ENCODE measurements around the gene ADGRF3. TPM values are rescaled to one million over a fixed set of nuclear protein-coding genes. Genes with fewer than 3 reads are reported as not detected.

Gene ADGRF3
- total and polyA plus RNA-seq, 9 of the 15 experiments (the other 6 are each of a cell fraction or from before 2014, with no cell fraction given): 0.04 to 0.54 (median 0.16) TPM; not detected in 2

- TF ChIP-seq POLR2AphosphoS5 (IDR thresholded peaks at IDR 0.05; ENCODE audit: control insufficient read depth, insufficient read depth, low read depth, low read length) (peak; percentile 43; the same call in 1 of the 2 replicates), SMARCA4 (IDR thresholded peaks at IDR 0.05) (peak; percentile 92)
Measured at GRCh38 chr2:26344581-26345282, 1.9 kb downstream of the ADGRF3 start (continued).

GRCh38 chr2:26340831-26341230 is 5.8 kb downstream of the ADGRF3 start:
- in situ Hi-C loops (cut with MboI): no loop called here
- Histone ChIP-seq H3K4me3 (no peak overlapping the region), H3K36me3 (ENCODE audit: control insufficient read depth, insufficient read depth, low read length) (no peaks in the 10 kb centered on the region), H3K27ac (ENCODE audit: extremely low read depth, low read depth, low read length) (no peak overlapping the region), H3K4me2 (ENCODE audit: insufficient read depth, low read length) (no peak overlapping the region), H3K27me3 (ENCODE audit: control insufficient read depth in 2 of 2, insufficient read depth in 2 of 2, low read length in 2 of 2) (no peaks in the 10 kb centered on the region), H4K20me1 (replicated peaks; ENCODE audit: control insufficient read depth, insufficient read depth, low read length) (no peaks in the 10 kb centered on the region), H3K9ac (ENCODE audit: insufficient read depth in 1 of 2, low read depth in 2 of 2, low read length in 2 of 2) (no peak overlapping the region), H3K79me2 (ENCODE audit: control insufficient read depth, insufficient read depth, low read length) (peaks cover 23% of the 10 kb centered on the region), H2AFZ (ENCODE audit: low read depth, low read length) (no peak overlapping the region), H3K4me1 (replicated peaks in 1 of 2; ENCODE audit: control insufficient read depth in 2 of 2, insufficient read depth in 2 of 2, low read length in 2 of 2) (peaks cover 7 to 34% of the 10 kb centered on the region in 2 experiments), H3K9me1 (ENCODE audit: control insufficient read depth, insufficient read depth, low read length) (no peaks in the 10 kb centered on the region), H3K9me3 (replicated peaks; ENCODE audit: control insufficient read depth, insufficient read depth, low read depth, low read length) (no peaks in the 10 kb centered on the region)
- intact Hi-C loops (cut with micrococcal nuclease): loop anchor here (5.0 kb wide), 1 partner anchor 121 kb away; no protein-coding TSS in a partner anchor
- 77% methylated on average over 3 of the region's 3 CpGs for WGBS (ENCODE audit: insufficient coverage, low coverage, missing lambda C conversion rate)
- FAIRE-seq (no peak), DNase-seq (ENCODE audit: extremely low read depth in 1 of 4, low spot score in 3 of 4) (no peak), ATAC-seq (no peak)
- TF ChIP-seq EP400 (IDR thresholded peaks at IDR 0.05) (no peak), PURB (CRISPR knock-in tag; IDR thresholded peaks at IDR 0.05; ENCODE audit: low read depth) (no peak), ZBTB12 (CRISPR knock-in tag; IDR thresholded peaks at IDR 0.05) (no peak), ZNF3 (CRISPR knock-in tag; IDR thresholded peaks at IDR 0.05) (no peak), HOMEZ (CRISPR knock-in tag; IDR thresholded peaks at IDR 0.05) (no peak), TRIM24 (IDR thresholded peaks at IDR 0.05) (no peak), POLR2AphosphoS5 (IDR thresholded peaks at IDR 0.05; ENCODE audit: control insufficient read depth, insufficient read depth, low read depth, low read length) (no peak)
- no TSS peak for BruUV-seq (replicated peaks)
- ChIA-PET CTCF (ENCODE audit: low intra/inter-chr PET ratio) (no interaction called here), POLR2A (no interaction called here)
